Measurements from ENCODE around the gene ARMC9. TPM values are rescaled to one million over a fixed set of nuclear protein-coding genes. Genes with fewer than 3 reads are reported as not detected.
A peak's percentile ranks its signal among the peaks of the same experiment; 100 is the strongest.

The ARMC9 gene
- total RNA-seq, 1 experiment from 2014 or later, result 3.3 TPM

- POLR2A ChIA-PET, result no interaction called here
- H3K9me3 Mint-ChIP-seq (ENCODE audit: unreplicated experiment), result no peaks in the 10 kb centered on the region
- no peaks in the 10 kb centered on the region for H3K27me3 Mint-ChIP-seq (ENCODE audit: insufficient read depth, unreplicated experiment)
- Histone ChIP-seq H3K9me3 (no peaks in the 10 kb centered on the region), H3K4me1 (peaks cover 14% of the 10 kb centered on the region; the same call in 1 of the 2 replicates), H3K4me3 (ENCODE audit: low read depth, low read length) (no peak overlapping the region), H3K36me3 (ENCODE audit: control insufficient read depth, insufficient read depth, low read length) (no peaks in the 10 kb centered on the region), H3K27me3 (replicated peaks; ENCODE audit: control insufficient read depth, insufficient read depth, low read length) (no peaks in the 10 kb centered on the region)
- intact Hi-C loops (cut with micrococcal nuclease; ENCODE audit: unreplicated experiment), result no loop called here
- TF ChIP-seq, protein P1, sequence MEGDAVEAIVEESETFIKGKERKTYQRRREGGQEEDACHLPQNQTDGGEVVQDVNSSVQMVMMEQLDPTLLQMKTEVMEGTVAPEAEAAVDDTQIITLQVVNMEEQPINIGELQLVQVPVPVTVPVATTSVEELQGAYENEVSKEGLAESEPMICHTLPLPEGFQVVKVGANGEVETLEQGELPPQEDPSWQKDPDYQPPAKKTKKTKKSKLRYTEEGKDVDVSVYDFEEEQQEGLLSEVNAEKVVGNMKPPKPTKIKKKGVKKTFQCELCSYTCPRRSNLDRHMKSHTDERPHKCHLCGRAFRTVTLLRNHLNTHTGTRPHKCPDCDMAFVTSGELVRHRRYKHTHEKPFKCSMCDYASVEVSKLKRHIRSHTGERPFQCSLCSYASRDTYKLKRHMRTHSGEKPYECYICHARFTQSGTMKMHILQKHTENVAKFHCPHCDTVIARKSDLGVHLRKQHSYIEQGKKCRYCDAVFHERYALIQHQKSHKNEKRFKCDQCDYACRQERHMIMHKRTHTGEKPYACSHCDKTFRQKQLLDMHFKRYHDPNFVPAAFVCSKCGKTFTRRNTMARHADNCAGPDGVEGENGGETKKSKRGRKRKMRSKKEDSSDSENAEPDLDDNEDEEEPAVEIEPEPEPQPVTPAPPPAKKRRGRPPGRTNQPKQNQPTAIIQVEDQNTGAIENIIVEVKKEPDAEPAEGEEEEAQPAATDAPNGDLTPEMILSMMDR (IDR thresholded peaks at IDR 0.05; ENCODE audit: insufficient read depth in 1 of 2, low read depth in 1 of 2, low read length in 1 of 2, severe bottlenecking in 1 of 2, unreplicated experiment in 1 of 2), result no peak
- no peak overlapping the region for H3K27ac Mint-ChIP-seq (ENCODE audit: unreplicated experiment)
- no peaks in the 10 kb centered on the region for H3K36me3 Mint-ChIP-seq (ENCODE audit: insufficient read depth, unreplicated experiment)
- no TSS peak for BruUV-seq (replicated peaks)
- CTCF ChIA-PET, result no interaction called here
- DNase-seq, result no peak
- peaks cover 6% of the 10 kb centered on the region for H3K4me1 Mint-ChIP-seq (ENCODE audit: low read depth, unreplicated experiment)
- H3K4me3 Mint-ChIP-seq (ENCODE audit: unreplicated experiment), result peak overlapping the region; percentile 65
Measured at GRCh38 chr2:231397011-231397927, 198.8 kb downstream of the ARMC9 start.

- intact Hi-C loops (cut with micrococcal nuclease; ENCODE audit: unreplicated experiment), result no loop called here
Measured at GRCh38 chr2:231397928-231398294, 199.5 kb downstream of the ARMC9 start.

GRCh38 chr2:231398585-231398984 is 200.2 kb downstream of the ARMC9 start:
- H3K36me3 ChIP-seq (ENCODE audit: control insufficient read depth, insufficient read depth, low read length), result no peaks in the 10 kb centered on the region
- no TSS peak for BruUV-seq (replicated peaks)
- H3K4me3 ChIP-seq (ENCODE audit: low read depth, low read length), result no peak overlapping the region
- Mint-ChIP-seq H3K4me1 (ENCODE audit: low read depth, unreplicated experiment) (peaks cover 6% of the 10 kb centered on the region), H3K4me3 (ENCODE audit: unreplicated experiment) (no peak overlapping the region), H3K36me3 (ENCODE audit: insufficient read depth, unreplicated experiment) (no peaks in the 10 kb centered on the region), H3K9me3 (ENCODE audit: unreplicated experiment) (no peaks in the 10 kb centered on the region), H3K27me3 (ENCODE audit: insufficient read depth, unreplicated experiment) (no peaks in the 10 kb centered on the region), H3K27ac (ENCODE audit: unreplicated experiment) (no peak overlapping the region)
- H3K9me3 ChIP-seq, result no peaks in the 10 kb centered on the region
- TF ChIP-seq, protein P1 (IDR thresholded peaks at IDR 0.05; ENCODE audit: insufficient read depth in 1 of 2, low read depth in 1 of 2, low read length in 1 of 2, severe bottlenecking in 1 of 2, unreplicated experiment in 1 of 2), result no peak
- no peaks in the 10 kb centered on the region for H3K27me3 ChIP-seq (replicated peaks; ENCODE audit: control insufficient read depth, insufficient read depth, low read length)
- no peak for DNase-seq
- H3K4me1 ChIP-seq, result peaks cover 14% of the 10 kb centered on the region; the same call in 1 of the 2 replicates
- ChIA-PET CTCF (no interaction called here), POLR2A (no interaction called here)
- intact Hi-C loops (cut with micrococcal nuclease; ENCODE audit: unreplicated experiment), result no loop called here

More at GRCh38 chr2:231397928-231398294, 199.5 kb downstream of the ARMC9 start:
- CTCF ChIA-PET, result no interaction called here
- H3K4me1 Mint-ChIP-seq (ENCODE audit: low read depth, unreplicated experiment), result peaks cover 6% of the 10 kb centered on the region
- no peak overlapping the region for H3K4me3 Mint-ChIP-seq (ENCODE audit: unreplicated experiment)
- DNase-seq, result no peak
- Histone ChIP-seq H3K36me3 (ENCODE audit: control insufficient read depth, insufficient read depth, low read length) (no peaks in the 10 kb centered on the region), H3K4me3 (ENCODE audit: low read depth, low read length) (no peak overlapping the region), H3K27me3 (replicated peaks; ENCODE audit: control insufficient read depth, insufficient read depth, low read length) (no peaks in the 10 kb centered on the region), H3K4me1 (peaks cover 14% of the 10 kb centered on the region; the same call in 1 of the 2 replicates), H3K9me3 (no peaks in the 10 kb centered on the region)
- no peak overlapping the region for H3K27ac Mint-ChIP-seq (ENCODE audit: unreplicated experiment)
- POLR2A ChIA-PET, result no interaction called here
- no peaks in the 10 kb centered on the region for H3K9me3 Mint-ChIP-seq (ENCODE audit: unreplicated experiment)
- no peaks in the 10 kb centered on the region for H3K36me3 Mint-ChIP-seq (ENCODE audit: insufficient read depth, unreplicated experiment)
- TF ChIP-seq, protein P1 (IDR thresholded peaks at IDR 0.05; ENCODE audit: insufficient read depth in 1 of 2, low read depth in 1 of 2, low read length in 1 of 2, severe bottlenecking in 1 of 2, unreplicated experiment in 1 of 2), result no peak
- no TSS peak for BruUV-seq (replicated peaks)
- no peaks in the 10 kb centered on the region for H3K27me3 Mint-ChIP-seq (ENCODE audit: insufficient read depth, unreplicated experiment)
